Brain microvascular endothelial cell (primary cell): ENCODE data around the gene KLHL6.

Source experiments
- DNase-seq: peaks from one replicate; pipeline ENCODE4 v3.0.0-alpha.2; 2020
- H3K27ac ChIP-seq: fragments of 250-450 bp; sonication (Bioruptor Pico); 2 replicates; pipeline ENCODE4 v1.5.1; 2020; ENCODE audit warnings: mild to moderate bottlenecking, moderate library complexity
- H3K27me3 ChIP-seq: fragments of 250-450 bp; sonication (Bioruptor Pico); replicated peaks from 2 replicates; pipeline ENCODE4 v1.5.1; 2020; ENCODE audit warnings: mild to moderate bottlenecking
- H3K36me3 ChIP-seq: fragments of 250-450 bp; sonication (Bioruptor Pico); replicated peaks from 2 replicates; pipeline ENCODE4 v1.5.1; 2020; ENCODE audit warnings: mild to moderate bottlenecking
- H3K4me3 ChIP-seq: 2 replicates; pipeline ENCODE4 v1.5.1; 2011; ENCODE audit warnings: low read depth, mild to moderate bottlenecking, control low read depth, low read length, moderate library complexity
- in situ Hi-C: cut with HindIII; loops from 2 replicates; pipeline ENCODE4 v1.10.0; 2017; ENCODE audit warnings: low sequenced_read_pairs, low pct_ligation_motif_present
- TF ChIP-seq, protein P1 (sequence below): IDR thresholded peaks from 2 replicates; pipeline ENCODE4 v1.5.1; 2011; ENCODE audit warnings: low read depth, mild to moderate bottlenecking, moderate library complexity, low read length, control low read depth, inconsistent platforms; ENCODE audit errors: missing control alignments

Gene KLHL6

DNA sequence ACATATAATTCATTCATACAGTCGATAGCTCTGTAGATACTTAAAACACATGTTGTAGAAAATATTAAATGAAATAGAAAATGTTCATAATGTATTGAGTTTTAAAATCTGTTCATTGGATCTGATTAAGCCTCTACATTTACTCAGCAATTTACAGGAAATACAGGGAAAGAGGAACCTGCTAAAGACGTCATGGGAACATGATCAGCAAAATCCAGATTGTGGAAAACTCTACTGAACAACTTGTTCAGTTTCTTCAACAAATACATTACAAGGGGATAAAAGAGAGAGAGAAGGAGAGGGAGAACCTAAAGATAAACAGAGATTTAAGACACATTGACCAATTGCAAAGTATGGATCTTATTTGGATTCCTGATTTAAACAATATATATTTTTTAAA is 46.7 kb downstream of the KLHL6 start:
- DNase-seq, result no peak
- Histone ChIP-seq H3K4me3 (no peak overlapping the region), H3K27me3 (no peaks in the 10 kb centered on the region), H3K36me3 (no peaks in the 10 kb centered on the region), H3K27ac (no peak overlapping the region)
- in situ Hi-C loops, result no loop called here
- TF ChIP-seq, protein P1, sequence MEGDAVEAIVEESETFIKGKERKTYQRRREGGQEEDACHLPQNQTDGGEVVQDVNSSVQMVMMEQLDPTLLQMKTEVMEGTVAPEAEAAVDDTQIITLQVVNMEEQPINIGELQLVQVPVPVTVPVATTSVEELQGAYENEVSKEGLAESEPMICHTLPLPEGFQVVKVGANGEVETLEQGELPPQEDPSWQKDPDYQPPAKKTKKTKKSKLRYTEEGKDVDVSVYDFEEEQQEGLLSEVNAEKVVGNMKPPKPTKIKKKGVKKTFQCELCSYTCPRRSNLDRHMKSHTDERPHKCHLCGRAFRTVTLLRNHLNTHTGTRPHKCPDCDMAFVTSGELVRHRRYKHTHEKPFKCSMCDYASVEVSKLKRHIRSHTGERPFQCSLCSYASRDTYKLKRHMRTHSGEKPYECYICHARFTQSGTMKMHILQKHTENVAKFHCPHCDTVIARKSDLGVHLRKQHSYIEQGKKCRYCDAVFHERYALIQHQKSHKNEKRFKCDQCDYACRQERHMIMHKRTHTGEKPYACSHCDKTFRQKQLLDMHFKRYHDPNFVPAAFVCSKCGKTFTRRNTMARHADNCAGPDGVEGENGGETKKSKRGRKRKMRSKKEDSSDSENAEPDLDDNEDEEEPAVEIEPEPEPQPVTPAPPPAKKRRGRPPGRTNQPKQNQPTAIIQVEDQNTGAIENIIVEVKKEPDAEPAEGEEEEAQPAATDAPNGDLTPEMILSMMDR, result no peak

DNA sequence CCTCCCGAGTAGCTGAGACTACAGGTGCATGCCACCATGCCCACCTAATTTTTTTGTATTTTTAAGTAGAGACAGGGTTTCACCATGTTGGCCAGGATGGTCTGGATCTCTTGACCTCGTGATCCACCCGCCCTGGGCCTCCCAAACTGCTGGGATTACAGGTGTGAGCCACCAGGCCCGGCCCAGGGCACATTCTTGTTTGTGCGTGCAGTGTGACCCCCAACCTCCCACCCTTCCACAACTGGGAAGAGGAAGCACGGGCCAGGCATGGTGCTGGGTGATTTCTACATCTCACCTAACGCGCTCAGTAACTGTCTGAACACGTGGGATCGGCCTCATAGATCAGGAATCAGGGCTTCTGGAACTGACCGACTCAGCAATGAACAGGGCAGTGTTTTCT is 48.0 kb downstream of the KLHL6 start:
- no peak overlapping the region for H3K27ac ChIP-seq
- no peak overlapping the region for H3K4me3 ChIP-seq
- in situ Hi-C loops, result no loop called here
- DNase-seq, result no peak
- TF ChIP-seq, protein P1, result no peak
- H3K36me3 ChIP-seq, result no peaks in the 10 kb centered on the region
- no peaks in the 10 kb centered on the region for H3K27me3 ChIP-seq

DNA sequence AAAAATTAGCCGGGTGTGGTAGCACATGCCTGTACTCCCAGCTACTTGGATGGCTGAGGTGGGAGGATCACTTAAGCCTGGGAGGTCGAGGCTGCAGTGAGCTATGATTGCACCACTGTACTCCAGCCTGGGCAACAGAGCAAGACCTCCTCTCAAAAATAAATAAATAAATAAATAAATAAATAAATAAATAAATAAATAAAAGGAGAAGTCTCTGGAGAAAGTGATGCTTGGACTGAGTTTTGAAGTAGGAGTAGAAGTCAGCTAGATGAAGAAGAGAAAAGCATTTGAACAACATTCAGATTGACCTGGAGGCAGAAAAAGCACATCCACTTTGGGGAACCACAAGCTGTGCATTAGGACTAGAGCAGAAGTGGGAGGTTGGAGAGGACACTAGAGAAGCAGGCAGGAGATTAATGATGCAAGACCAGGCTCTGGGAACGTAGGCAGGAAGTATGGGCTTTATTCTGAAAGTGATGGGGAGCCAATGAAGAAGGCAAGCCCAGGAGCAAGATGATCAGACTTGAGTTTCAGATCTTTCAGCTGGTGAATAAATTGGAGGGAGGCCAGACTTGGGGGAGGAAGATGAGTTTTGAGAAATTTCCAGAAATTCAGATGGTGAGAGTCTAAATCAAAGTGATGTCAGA is 48.7 kb downstream of the KLHL6 start:
- no peak overlapping the region for H3K4me3 ChIP-seq
- H3K27ac ChIP-seq, result no peak overlapping the region
- H3K27me3 ChIP-seq, result no peaks in the 10 kb centered on the region
- TF ChIP-seq, protein P1, result no peak
- H3K36me3 ChIP-seq, result no peaks in the 10 kb centered on the region
- DNase-seq, result no peak
- in situ Hi-C loops, result no loop called here

DNA sequence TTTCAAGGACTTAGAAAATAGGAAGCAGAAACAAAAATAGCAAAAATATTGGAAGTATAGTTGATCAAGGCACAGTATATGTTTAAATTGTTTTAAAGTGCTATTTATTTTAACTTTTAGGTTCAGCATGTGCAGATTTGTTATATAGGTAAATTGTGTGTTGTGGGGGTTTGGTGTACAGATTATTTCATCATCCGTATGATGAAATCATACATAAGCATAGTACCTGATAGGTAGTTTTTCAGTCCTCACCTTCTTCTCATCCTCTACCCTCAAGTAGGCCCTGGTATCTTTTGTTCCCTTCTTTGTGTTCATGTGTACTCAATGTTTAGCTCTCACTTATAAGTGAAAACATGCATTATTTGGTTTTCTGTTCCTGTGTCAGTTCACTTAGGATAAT is 50.9 kb downstream of the KLHL6 start:
- H3K27ac ChIP-seq, result no peak overlapping the region
- no peak overlapping the region for H3K4me3 ChIP-seq
- no peak for DNase-seq
- TF ChIP-seq, protein P1, result no peak
- in situ Hi-C loops, result no loop called here
- no peaks in the 10 kb centered on the region for H3K27me3 ChIP-seq
- H3K36me3 ChIP-seq, result no peaks in the 10 kb centered on the region

DNA sequence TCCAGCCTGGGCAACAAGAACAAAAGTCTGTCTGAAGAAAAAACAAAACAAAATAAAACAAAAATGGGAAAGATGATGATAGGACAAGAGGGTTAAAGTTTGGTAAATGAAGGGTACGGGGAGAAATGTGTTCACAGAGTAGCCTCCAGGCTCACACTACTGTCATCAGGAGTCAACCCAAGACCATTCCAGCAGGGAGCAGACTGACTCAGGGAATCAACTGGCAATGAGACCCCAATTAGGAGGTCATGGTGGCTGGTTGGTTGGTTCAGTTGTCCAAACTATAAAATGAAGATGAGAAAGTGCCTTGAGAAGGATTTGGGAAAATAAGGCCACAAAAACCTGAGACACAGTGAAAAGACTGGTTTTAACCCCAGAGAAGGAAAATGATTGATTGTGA is 51.8 kb downstream of the KLHL6 start:
- TF ChIP-seq, protein P1, result peak; percentile 14
- Histone ChIP-seq H3K27ac (no peak overlapping the region), H3K27me3 (no peaks in the 10 kb centered on the region), H3K36me3 (no peaks in the 10 kb centered on the region), H3K4me3 (no peak overlapping the region)
- no peak for DNase-seq
- in situ Hi-C loops, result no loop called here
